ENCODE measurements around the gene APOBEC3B. TPM values are rescaled to one million over a fixed set of nuclear protein-coding genes. Genes with fewer than 3 reads are reported as not detected.

The APOBEC3B gene
- total RNA-seq, 1 donor from 2014 or later: 17.9 TPM

DNA sequence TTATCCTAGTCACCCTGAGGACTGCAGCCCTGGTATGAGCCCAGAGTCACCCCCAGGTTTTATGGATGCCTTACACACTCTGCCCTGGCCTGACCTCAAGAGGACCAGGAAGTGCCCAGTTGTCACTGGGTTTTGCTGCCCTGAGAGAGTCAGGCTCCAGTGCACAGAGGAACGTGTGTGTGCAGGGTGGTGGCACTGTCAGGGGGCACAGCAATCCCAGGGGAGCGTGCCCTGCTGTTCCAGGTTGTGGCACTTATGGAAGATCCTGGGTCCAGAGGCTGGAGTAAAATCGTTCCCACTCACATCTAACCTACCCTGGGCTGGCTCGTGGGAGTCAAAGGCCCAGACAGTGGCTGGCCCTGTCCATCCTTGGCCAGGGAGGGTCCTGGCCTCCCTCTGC lies 17.2 kb upstream of the APOBEC3B start:
- H3K27ac Mint-ChIP-seq: no peak overlapping the region
- peaks cover 16% of the 10 kb centered on the region for H3K4me1 Mint-ChIP-seq (ENCODE audit: low read depth)
- H3K36me3 Mint-ChIP-seq (ENCODE audit: low read depth): no peaks in the 10 kb centered on the region
- DNase-seq (ENCODE audit: low spot score): no peak
- no peak overlapping the region for H3K4me3 Mint-ChIP-seq
- peaks cover 8% of the 10 kb centered on the region for H3K27me3 Mint-ChIP-seq (ENCODE audit: insufficient read depth)
- H3K9me3 Mint-ChIP-seq: no peaks in the 10 kb centered on the region
- intact Hi-C loops (cut with micrococcal nuclease): no loop called here

DNA sequence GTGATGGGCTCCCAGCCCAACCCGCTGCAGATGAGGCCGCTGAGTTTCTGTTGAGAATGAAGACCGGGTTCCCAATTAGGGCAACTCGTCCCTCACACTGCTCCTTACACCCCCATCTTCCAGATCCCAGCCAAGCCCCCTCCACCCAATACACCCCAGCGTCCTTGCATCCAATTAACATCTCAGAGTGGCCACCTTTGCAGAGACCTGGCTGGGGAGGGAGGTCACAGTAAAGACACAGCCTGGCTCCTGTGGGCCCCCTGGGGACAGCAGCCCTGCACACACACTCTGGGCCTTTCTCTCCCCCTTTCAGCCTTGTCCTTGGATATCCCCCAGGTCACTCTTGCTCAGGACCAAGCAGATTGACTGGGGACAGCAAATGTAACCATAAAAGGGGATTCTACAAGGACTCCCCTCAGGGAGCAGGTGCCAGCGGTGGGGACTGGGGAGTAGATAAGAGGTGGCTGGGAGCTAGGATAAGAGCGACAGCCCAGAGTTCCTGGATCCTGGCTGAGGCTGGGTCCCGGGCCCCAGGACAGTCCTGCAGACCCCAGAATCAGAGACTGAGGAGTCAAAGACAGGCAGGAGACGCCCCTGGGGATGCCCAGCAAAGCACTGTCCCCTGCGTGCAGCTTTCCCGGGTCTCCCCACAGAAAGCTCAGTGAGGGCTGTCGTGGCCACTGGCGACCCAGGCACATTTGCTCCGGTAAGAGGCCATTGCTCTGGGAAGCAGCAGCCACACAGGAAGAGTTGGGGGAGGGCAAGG lies 16.4 kb upstream of the APOBEC3B start:
- Mint-ChIP-seq H3K4me3 (no peak overlapping the region), H3K4me1 (ENCODE audit: low read depth) (peaks cover 22% of the 10 kb centered on the region), H3K27me3 (ENCODE audit: insufficient read depth) (peaks cover 14% of the 10 kb centered on the region), H3K27ac (no peak overlapping the region), H3K9me3 (no peaks in the 10 kb centered on the region), H3K36me3 (ENCODE audit: low read depth) (no peaks in the 10 kb centered on the region)
- intact Hi-C loops (cut with micrococcal nuclease): no loop called here
- no peak for DNase-seq (ENCODE audit: low spot score)

DNA sequence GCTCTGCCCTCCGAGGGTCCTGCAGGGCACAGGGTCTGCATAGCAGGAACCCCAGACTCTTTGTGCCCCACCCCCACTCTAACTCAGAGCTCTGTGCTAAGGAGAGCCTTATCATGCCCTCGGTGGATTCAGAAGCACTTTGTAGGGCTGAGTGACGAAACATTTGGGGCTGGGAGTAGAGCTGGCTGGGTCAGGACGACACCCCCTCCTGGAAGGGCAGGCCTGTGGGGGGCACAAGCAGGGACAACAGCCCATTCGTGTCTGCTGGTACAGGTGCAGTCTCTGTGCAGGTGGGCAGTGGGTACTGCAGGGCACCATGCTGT lies 15.8 kb upstream of the APOBEC3B start:
- H3K4me3 Mint-ChIP-seq: no peak overlapping the region
- H3K4me1 Mint-ChIP-seq (ENCODE audit: low read depth): peaks cover 24% of the 10 kb centered on the region
- no peaks in the 10 kb centered on the region for H3K36me3 Mint-ChIP-seq (ENCODE audit: low read depth)
- no peaks in the 10 kb centered on the region for H3K9me3 Mint-ChIP-seq
- intact Hi-C loops (cut with micrococcal nuclease): no loop called here
- no peak overlapping the region for H3K27ac Mint-ChIP-seq
- no peak for DNase-seq (ENCODE audit: low spot score)
- peaks cover 14% of the 10 kb centered on the region for H3K27me3 Mint-ChIP-seq (ENCODE audit: insufficient read depth)

DNA sequence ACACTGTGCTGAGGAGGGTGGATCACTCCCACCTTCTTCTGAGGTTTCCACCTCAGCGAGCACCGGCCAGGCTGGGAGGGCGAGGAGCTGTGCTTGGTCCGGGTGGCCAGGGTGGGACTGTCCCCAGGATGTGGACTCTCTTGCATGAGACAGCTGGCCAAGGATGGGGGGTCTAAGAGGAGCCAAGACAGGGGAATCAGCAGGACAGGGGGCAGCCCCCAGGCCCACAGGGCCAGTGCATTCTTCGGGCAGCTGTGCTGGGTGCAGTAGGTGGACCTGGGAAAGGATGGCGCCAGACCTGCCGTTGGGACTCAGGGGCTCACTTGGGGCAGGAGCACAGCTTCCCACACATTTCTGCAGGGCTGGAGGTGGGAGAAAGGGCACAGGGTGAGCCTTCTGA lies 15.2 kb upstream of the APOBEC3B start:
- H3K36me3 Mint-ChIP-seq (ENCODE audit: low read depth): no peaks in the 10 kb centered on the region
- H3K9me3 Mint-ChIP-seq: no peaks in the 10 kb centered on the region
- peaks cover 14% of the 10 kb centered on the region for H3K27me3 Mint-ChIP-seq (ENCODE audit: insufficient read depth)
- intact Hi-C loops (cut with micrococcal nuclease): no loop called here
- no peak overlapping the region for H3K4me3 Mint-ChIP-seq
- H3K4me1 Mint-ChIP-seq (ENCODE audit: low read depth): peaks cover 24% of the 10 kb centered on the region
- no peak overlapping the region for H3K27ac Mint-ChIP-seq
- DNase-seq (ENCODE audit: low spot score): no peak

DNA sequence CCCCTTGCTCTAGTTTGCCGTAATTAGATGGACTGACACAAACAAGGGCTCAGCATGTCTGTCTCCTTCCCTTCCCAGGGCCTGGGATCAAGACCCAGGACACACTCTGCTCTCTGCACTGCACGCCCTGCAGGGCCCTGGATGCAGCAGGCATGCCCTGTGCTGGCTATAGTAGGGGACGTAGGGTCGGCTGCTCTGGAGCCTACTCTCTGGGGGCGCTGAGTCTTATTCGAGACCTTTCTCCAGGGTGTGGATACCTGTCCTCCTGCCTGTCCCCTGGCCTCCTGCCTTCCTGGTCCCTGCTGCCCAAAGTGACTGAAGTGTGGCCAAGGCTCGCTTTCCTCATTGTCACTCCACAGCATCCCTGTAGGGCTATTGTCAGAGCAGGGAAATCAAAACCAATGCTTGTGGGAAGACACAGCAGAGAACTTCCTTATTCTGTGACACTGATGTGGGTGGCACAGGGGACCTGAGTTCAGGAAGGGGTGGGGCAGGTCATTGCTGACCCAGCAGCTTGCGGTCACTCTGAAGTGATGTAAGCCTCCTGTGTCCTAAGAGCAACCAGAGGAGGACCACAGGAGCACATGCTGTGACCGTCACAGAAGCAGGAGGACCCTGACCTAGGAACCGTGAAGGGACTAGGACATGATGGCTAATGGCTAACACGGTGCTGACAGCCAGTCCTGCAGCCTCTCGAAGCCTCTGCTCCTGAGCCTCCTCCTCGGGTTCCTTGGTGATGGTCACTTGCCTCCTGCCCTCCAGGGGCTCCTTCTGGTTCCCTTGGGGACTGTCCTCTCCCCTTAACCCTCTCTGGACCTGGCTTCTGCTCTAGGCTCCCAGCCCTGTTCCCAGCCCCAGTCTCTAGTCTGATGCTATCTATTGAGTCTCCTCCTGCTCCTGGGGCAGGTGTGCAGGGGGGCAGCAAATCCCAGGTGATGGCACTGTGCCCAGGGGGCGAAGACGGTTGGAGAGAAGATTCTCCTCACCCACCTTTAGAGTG lies 14.4 kb upstream of the APOBEC3B start:
- H3K27ac Mint-ChIP-seq: no peak overlapping the region
- H3K36me3 Mint-ChIP-seq (ENCODE audit: low read depth): no peaks in the 10 kb centered on the region
- H3K4me3 Mint-ChIP-seq: no peak overlapping the region
- no peaks in the 10 kb centered on the region for H3K9me3 Mint-ChIP-seq
- peaks cover 24% of the 10 kb centered on the region for H3K4me1 Mint-ChIP-seq (ENCODE audit: low read depth)
- intact Hi-C loops (cut with micrococcal nuclease): no loop called here
- DNase-seq (ENCODE audit: low spot score): no peak
- peaks cover 16% of the 10 kb centered on the region for H3K27me3 Mint-ChIP-seq (ENCODE audit: insufficient read depth)

DNA sequence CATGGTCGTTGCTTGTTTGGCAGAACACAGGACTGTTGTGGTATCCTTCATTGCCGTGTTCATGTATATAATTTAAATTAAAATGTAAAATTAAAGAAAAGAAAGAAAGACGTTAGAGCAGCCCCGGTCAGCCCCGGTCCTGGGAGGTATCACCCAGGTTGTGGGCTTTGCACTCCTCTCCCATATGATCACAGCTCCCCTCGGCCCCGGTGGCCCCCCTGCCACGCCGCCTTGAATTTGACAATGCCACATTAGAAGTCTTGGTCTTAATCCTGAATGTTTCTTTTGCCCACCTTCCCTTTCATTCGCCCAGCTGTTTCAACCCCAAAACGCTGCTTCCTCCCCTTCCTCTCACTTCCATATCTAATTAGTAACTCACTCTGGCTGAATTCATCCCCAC lies 13.3 kb upstream of the APOBEC3B start:
- H3K9me3 Mint-ChIP-seq: no peaks in the 10 kb centered on the region
- H3K27me3 Mint-ChIP-seq (ENCODE audit: insufficient read depth): peaks cover 18% of the 10 kb centered on the region
- H3K27ac Mint-ChIP-seq: no peak overlapping the region
- H3K36me3 Mint-ChIP-seq (ENCODE audit: low read depth): no peaks in the 10 kb centered on the region
- no peak for DNase-seq (ENCODE audit: low spot score)
- intact Hi-C loops (cut with micrococcal nuclease): no loop called here
- peaks cover 25% of the 10 kb centered on the region for H3K4me1 Mint-ChIP-seq (ENCODE audit: low read depth)
- no peak overlapping the region for H3K4me3 Mint-ChIP-seq

DNA sequence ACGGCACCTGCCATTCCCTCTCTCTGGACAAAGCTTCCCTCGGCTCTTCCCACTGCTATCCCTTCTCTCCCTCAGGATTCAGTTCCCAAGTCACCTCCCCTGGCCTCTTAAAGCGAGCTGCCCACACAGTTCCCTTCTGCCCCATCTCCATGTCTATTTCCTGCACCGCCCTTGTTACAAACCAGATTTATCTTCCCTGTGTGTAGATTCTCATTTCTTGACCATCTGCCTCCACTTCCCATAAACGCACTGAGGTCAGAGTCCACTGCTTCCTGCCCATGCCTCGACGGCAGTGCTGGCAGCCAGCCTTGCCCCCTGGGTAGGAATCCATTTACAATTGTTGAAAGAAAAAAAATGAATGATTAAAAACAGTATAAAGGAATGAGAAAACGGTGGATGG lies 11.6 kb upstream of the APOBEC3B start:
- H3K27me3 Mint-ChIP-seq (ENCODE audit: insufficient read depth): peaks cover 23% of the 10 kb centered on the region
- H3K27ac Mint-ChIP-seq: peak overlapping the region; percentile 19
- H3K4me1 Mint-ChIP-seq (ENCODE audit: low read depth): peaks cover 23% of the 10 kb centered on the region
- no peak for DNase-seq (ENCODE audit: low spot score)
- intact Hi-C loops (cut with micrococcal nuclease): no loop called here
- H3K9me3 Mint-ChIP-seq: no peaks in the 10 kb centered on the region
- no peaks in the 10 kb centered on the region for H3K36me3 Mint-ChIP-seq (ENCODE audit: low read depth)
- no peak overlapping the region for H3K4me3 Mint-ChIP-seq

DNA sequence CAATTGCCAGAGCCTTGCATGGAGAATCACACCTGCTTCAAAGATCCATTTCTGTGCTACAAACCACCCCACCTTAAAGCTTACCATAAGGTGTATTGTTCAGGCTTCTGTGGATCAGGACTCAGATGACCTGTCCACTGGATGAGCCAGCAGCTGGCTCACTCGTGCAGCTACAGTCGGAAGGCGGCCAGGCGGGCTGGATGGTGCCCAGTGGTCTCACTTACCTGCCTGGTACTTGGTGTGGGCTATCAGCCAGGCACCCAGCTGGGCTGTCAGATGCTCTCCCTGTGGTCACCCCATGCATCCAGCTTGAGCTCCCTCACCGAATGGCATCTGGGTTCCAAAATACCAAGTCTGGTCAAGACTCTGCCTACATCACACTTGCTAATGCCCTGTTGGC lies 10.9 kb upstream of the APOBEC3B start:
- Mint-ChIP-seq H3K27me3 (ENCODE audit: insufficient read depth) (peaks cover 23% of the 10 kb centered on the region), H3K9me3 (no peaks in the 10 kb centered on the region), H3K36me3 (ENCODE audit: low read depth) (no peaks in the 10 kb centered on the region), H3K27ac (no peak overlapping the region), H3K4me3 (no peak overlapping the region), H3K4me1 (ENCODE audit: low read depth) (peaks cover 23% of the 10 kb centered on the region)
- intact Hi-C loops (cut with micrococcal nuclease): no loop called here
- DNase-seq (ENCODE audit: low spot score): no peak

DNA sequence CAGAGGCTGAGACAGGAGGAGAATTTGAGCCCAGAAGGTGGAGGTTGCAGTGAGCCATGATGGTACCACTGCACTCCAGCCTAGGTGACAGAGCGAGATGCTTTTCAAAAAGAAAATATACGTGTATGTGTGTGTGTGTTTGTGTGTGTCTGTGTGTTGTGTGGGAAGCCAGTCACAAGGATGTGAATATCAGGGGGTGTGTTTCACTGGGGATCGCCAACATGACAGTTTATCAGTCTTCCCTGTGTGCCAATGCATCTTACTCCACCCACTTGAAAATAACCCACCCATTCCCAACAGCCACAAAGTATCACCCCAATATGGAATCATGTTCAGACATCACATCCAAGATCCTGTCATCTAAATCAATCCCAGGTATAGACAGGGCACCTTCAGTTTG lies 10.4 kb upstream of the APOBEC3B start:
- Mint-ChIP-seq H3K27ac (no peak overlapping the region), H3K4me3 (no peak overlapping the region), H3K4me1 (ENCODE audit: low read depth) (peaks cover 23% of the 10 kb centered on the region), H3K27me3 (ENCODE audit: insufficient read depth) (peaks cover 23% of the 10 kb centered on the region), H3K9me3 (no peaks in the 10 kb centered on the region), H3K36me3 (ENCODE audit: low read depth) (no peaks in the 10 kb centered on the region)
- DNase-seq (ENCODE audit: low spot score): no peak
- intact Hi-C loops (cut with micrococcal nuclease): no loop called here

DNA sequence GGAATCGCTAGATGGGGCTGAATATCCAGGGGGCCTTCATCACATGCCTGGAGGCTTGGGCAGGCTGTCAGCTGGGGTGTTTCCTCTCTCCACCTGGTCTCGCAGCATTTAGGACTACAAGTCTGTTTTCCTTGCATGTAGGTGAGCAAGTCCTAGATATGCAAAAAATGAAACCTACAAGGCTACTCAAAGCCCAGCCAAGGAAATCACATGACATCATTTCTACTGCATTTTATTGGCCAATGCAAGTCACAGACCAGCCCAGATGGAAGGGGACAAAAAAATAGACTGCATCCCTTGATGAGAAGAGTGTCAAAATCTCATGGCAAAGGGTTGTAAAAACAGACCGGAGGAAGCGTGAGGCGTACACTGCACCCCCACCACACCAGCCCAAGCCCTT lies 9.6 kb upstream of the APOBEC3B start:
- DNase-seq (ENCODE audit: low spot score): no peak
- H3K27me3 Mint-ChIP-seq (ENCODE audit: insufficient read depth): peaks cover 23% of the 10 kb centered on the region
- H3K9me3 Mint-ChIP-seq: peaks cover 4% of the 10 kb centered on the region
- no peaks in the 10 kb centered on the region for H3K36me3 Mint-ChIP-seq (ENCODE audit: low read depth)
- no peak overlapping the region for H3K27ac Mint-ChIP-seq
- intact Hi-C loops (cut with micrococcal nuclease): no loop called here
- peaks cover 26% of the 10 kb centered on the region for H3K4me1 Mint-ChIP-seq (ENCODE audit: low read depth)
- no peak overlapping the region for H3K4me3 Mint-ChIP-seq

DNA sequence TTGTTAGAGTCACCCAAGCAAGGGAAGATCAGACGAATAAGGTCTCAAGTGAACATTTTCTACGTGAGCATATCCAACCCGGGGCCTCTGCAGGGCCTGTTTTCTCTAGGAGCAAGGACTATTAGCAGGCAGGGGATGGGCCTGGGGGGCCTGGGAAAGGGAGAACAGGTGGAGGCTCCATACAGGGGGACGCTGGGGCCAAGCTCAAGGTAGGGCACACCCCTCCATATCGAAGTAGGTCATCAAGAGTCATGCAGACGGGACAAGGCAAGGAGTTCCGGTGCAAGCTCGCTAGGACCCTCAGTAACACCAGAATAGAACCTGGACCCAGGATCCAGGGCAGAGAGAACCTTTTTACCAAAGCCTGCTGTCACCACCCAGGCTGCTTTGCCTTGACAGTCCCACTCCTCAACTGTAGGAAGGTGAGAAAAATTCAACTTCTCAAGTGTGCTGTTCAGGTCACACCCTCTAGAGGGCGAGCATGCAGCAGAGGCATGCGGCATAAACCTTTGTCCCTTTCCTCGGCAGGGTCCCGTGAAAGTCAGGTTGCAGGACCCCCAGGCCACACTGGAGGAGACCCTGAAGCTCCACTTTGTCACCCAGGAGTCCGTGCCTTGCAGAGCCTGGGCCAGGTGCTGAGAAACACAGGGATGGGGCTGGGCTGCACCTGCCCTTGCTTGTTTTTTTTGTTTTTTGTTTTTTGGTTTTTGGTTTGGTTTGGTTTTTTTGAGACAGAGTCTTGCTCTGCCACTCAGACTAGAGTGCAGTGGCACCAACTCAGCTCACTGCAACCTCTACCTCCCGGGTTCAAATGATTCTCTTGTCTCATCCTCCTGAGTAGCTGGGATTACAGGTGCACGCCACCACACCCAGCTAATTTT lies 8.6 kb upstream of the APOBEC3B start:
- intact Hi-C loops (cut with micrococcal nuclease): loop anchor here (1.0 kb wide), 2 partner anchors 9 to 30 kb away; partner anchors contain the start of gene APOBEC3B

DNA sequence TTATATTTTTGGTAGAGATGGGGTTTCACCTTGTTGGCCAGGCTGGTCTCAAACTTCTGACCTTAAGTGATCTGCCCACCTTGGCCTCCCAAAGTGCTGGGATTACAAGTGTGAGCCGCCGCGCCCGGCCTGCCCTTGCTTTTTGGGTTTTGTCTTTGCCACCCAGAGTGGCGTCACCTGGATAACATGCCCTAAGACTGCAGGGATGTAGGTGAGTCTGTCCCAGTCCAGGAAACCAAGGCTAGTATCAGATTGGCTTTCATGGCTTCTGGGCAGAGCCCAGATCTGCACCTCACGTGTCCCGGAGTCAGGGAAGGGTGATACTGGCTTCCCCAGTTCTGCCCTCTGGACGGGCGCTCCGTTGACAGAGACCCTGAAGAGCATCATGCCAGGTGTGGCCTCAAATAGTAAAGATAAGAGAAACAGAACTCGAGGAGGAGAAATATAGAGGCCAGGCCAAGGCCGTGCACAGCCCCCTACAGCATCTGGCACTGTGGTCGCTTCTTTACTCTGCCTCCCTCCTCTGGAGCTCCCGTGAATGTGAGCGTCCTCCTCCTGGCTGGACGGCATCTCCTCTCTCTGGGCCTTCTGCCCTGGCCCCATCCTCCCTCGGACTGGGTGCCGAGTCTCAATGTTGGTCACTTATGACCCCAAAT lies 7.8 kb upstream of the APOBEC3B start:
- intact Hi-C loops (cut with micrococcal nuclease): no loop called here
- H3K36me3 Mint-ChIP-seq (ENCODE audit: low read depth): no peaks in the 10 kb centered on the region

More for the DNA sequence above, 8.6 kb upstream of the APOBEC3B start:
- H3K27ac Mint-ChIP-seq: no peak overlapping the region
- H3K27me3 Mint-ChIP-seq (ENCODE audit: insufficient read depth): peaks cover 23% of the 10 kb centered on the region
- peaks cover 18% of the 10 kb centered on the region for H3K4me1 Mint-ChIP-seq (ENCODE audit: low read depth)
- peaks cover 4% of the 10 kb centered on the region for H3K9me3 Mint-ChIP-seq
- no peaks in the 10 kb centered on the region for H3K36me3 Mint-ChIP-seq (ENCODE audit: low read depth)
- no peak overlapping the region for H3K4me3 Mint-ChIP-seq
- peak; percentile 49 for DNase-seq (ENCODE audit: low spot score)

More for the DNA sequence above, 7.8 kb upstream of the APOBEC3B start:
- no peak for DNase-seq (ENCODE audit: low spot score)
- H3K27ac Mint-ChIP-seq: no peak overlapping the region
- peaks cover 18% of the 10 kb centered on the region for H3K4me1 Mint-ChIP-seq (ENCODE audit: low read depth)
- peaks cover 21% of the 10 kb centered on the region for H3K27me3 Mint-ChIP-seq (ENCODE audit: insufficient read depth)
- H3K9me3 Mint-ChIP-seq: peaks cover 4% of the 10 kb centered on the region
- H3K4me3 Mint-ChIP-seq: no peak overlapping the region

Data from activated T-helper 1 cell treated with anti-CD3 and anti-CD28 coated beads, Interleukin-12 subunit alpha, Interleukin-12 subunit beta, Interleukin-2, Interleukin-4 antibody, amounts not matched to agents 30 ng/mL and 10 ng/mL and 1 ng/mL, durations not matched to agents 14 hours and 24 hours and 36 hours (primary cell).